Measurements from ENCODE around the gene SCUBE1. TPM values are rescaled to one million over a fixed set of nuclear protein-coding genes. Genes with fewer than 3 reads are reported as not detected.
A peak's percentile ranks its signal among the peaks of the same experiment; 100 is the strongest.

SCUBE1 gene
- 51.2 TPM for polyA plus RNA-seq (2013, experiment 1 of 2)
- polyA plus RNA-seq (2013, experiment 2 of 2), result 50.9 TPM

- H3K27me3 ChIP-seq (ENCODE audit: control insufficient read depth in 3 of 3, insufficient read depth in 3 of 3, low read depth in 1 of 3, low read length in 3 of 3), result peaks cover 0 to 61% (median 0%) of the 10 kb centered on the region in 3 experiments
Observed at GRCh38 chr22:43343262-43343669, at the start of gene SCUBE1. TSS of gene SCUBE1 (minus strand) at chr22:43343372. CDS start at chr22:43343261, 111 bp downstream.

GRCh38 chr22:43392385-43392989 lies 49.3 kb upstream of the SCUBE1 start:
- WGBS, 2 donors (ENCODE audit: extremely low coverage in 2 of 2, insufficient read length in 2 of 2, insufficient replicate concordance in 1 of 2), result no CpG with 5 or more reads among the region's 9 CpGs

More at GRCh38 chr22:43343262-43343669, at the start of gene SCUBE1:
- Histone ChIP-seq H3K4me1 (ENCODE audit: control insufficient read depth in 2 of 2, insufficient read depth in 1 of 2, low read depth in 1 of 2, low read length in 2 of 2) (peaks cover 0 to 32% of the 10 kb centered on the region in 2 donors), H4K91ac (ENCODE audit: low read depth, low read length, poor library complexity) (peak within 1 kb of the TSS; percentile 56), H2BK5ac (ENCODE audit: low read length) (peak within 1 kb of the TSS; percentile 72), H2BK120ac (ENCODE audit: low read depth, low read length) (peak within 1 kb of the TSS; percentile 78), H3K4ac (ENCODE audit: low read length) (no peak within 1 kb of the TSS), H2BK15ac (ENCODE audit: low read length) (peak within 1 kb of the TSS; percentile 0), H3K18ac (ENCODE audit: low read length) (peak within 1 kb of the TSS; percentile 89), H4K8ac (ENCODE audit: low read depth, low read length) (no peak within 1 kb of the TSS), H3K36me3 (replicated peaks in 1 of 2; ENCODE audit: control insufficient read depth in 2 of 2, insufficient read depth in 2 of 2, low read length in 2 of 2) (peaks cover 0 to 8% of the 10 kb centered on the region in 2 donors), H2BK12ac (ENCODE audit: low read length) (peak within 1 kb of the TSS; percentile 47), H3K14ac (ENCODE audit: low read length) (peak within 1 kb of the TSS; percentile 39), H3K9me3 (replicated peaks in 1 of 2; ENCODE audit: control insufficient read depth in 2 of 2, insufficient read depth in 1 of 2, low read depth in 1 of 2, low read length in 2 of 2) (peaks cover 0 to 1% of the 10 kb centered on the region in 2 donors), H3K9ac (ENCODE audit: low read depth, low read length, poor library complexity) (peak within 1 kb of the TSS; percentile 92), H3K4me2 (ENCODE audit: insufficient read depth, low read length, poor library complexity, severe bottlenecking) (peak within 1 kb of the TSS; percentile 74), H3K4me3 (ENCODE audit: low read length in 2 of 2) (peak within 1 kb of the TSS in 1 of 2 donors; percentile 84), H2AK5ac (ENCODE audit: low read depth, low read length) (peak within 1 kb of the TSS; percentile 38), H2AFZ (ENCODE audit: low read length) (peak within 1 kb of the TSS; percentile 70), H3K27ac (replicated peaks; ENCODE audit: low read length) (peak within 1 kb of the TSS; percentile 23), H3K23ac (ENCODE audit: low read depth, low read length, poor library complexity) (peak within 1 kb of the TSS; percentile 10), H3K79me1 (ENCODE audit: low read depth, low read length) (peaks cover 14% of the 10 kb centered on the region)
- no CpG with 5 or more reads among the region's 56 CpGs for WGBS, 2 donors (ENCODE audit: extremely low coverage in 2 of 2, insufficient read length in 2 of 2, insufficient replicate concordance in 1 of 2)
- peak; percentile 87 for DNase-seq (ENCODE audit: low spot score)

GRCh38 chr22:43391306-43391705 lies 48.1 kb upstream of the SCUBE1 start:
- Histone ChIP-seq H3K36me3 (replicated peaks in 1 of 2; ENCODE audit: control insufficient read depth in 2 of 2, insufficient read depth in 2 of 2, low read length in 2 of 2) (no peaks in the 10 kb centered on the region), H3K4me2 (ENCODE audit: insufficient read depth, low read length, poor library complexity, severe bottlenecking) (no peak overlapping the region), H3K18ac (ENCODE audit: low read length) (peak overlapping the region; percentile 4), H2BK5ac (ENCODE audit: low read length) (no peak overlapping the region), H2BK12ac (ENCODE audit: low read length) (no peak overlapping the region), H2AFZ (ENCODE audit: low read length) (no peak overlapping the region), H3K4me3 (ENCODE audit: low read length in 2 of 2) (no peak overlapping the region), H4K91ac (ENCODE audit: low read depth, low read length, poor library complexity) (no peak overlapping the region), H3K9me3 (replicated peaks in 1 of 2; ENCODE audit: control insufficient read depth in 2 of 2, insufficient read depth in 1 of 2, low read depth in 1 of 2, low read length in 2 of 2) (peaks cover 0 to 2% of the 10 kb centered on the region in 2 donors), H3K23ac (ENCODE audit: low read depth, low read length, poor library complexity) (no peak overlapping the region), H3K4ac (ENCODE audit: low read length) (no peak overlapping the region), H3K27me3 (ENCODE audit: control insufficient read depth in 3 of 3, insufficient read depth in 3 of 3, low read depth in 1 of 3, low read length in 3 of 3) (peaks cover 0 to 20% (median 10%) of the 10 kb centered on the region in 3 experiments), H3K27ac (replicated peaks; ENCODE audit: low read length) (no peak overlapping the region), H3K14ac (ENCODE audit: low read length) (no peak overlapping the region), H3K79me1 (ENCODE audit: low read depth, low read length) (no peaks in the 10 kb centered on the region), H4K8ac (ENCODE audit: low read depth, low read length) (no peak overlapping the region), H2BK120ac (ENCODE audit: low read depth, low read length) (no peak overlapping the region), H3K9ac (ENCODE audit: low read depth, low read length, poor library complexity) (no peak overlapping the region), H2AK5ac (ENCODE audit: low read depth, low read length) (no peak overlapping the region), H3K4me1 (ENCODE audit: control insufficient read depth in 2 of 2, insufficient read depth in 1 of 2, low read depth in 1 of 2, low read length in 2 of 2) (peaks cover 0 to 19% of the 10 kb centered on the region in 2 donors), H2BK15ac (ENCODE audit: low read length) (no peak overlapping the region)
- DNase-seq (ENCODE audit: low spot score), result no peak
- WGBS, 2 donors (ENCODE audit: extremely low coverage in 2 of 2, insufficient read length in 2 of 2, insufficient replicate concordance in 1 of 2), result no CpG with 5 or more reads among the region's 3 CpGs

More at GRCh38 chr22:43392385-43392989, 49.3 kb upstream of the SCUBE1 start:
- H3K27ac ChIP-seq (replicated peaks; ENCODE audit: low read length), result peak overlapping the region; percentile 47
- H3K4me1 ChIP-seq (ENCODE audit: control insufficient read depth in 2 of 2, insufficient read depth in 1 of 2, low read depth in 1 of 2, low read length in 2 of 2), result peaks cover 0 to 19% of the 10 kb centered on the region in 2 donors
- H3K14ac ChIP-seq (ENCODE audit: low read length), result no peak overlapping the region
- no peak overlapping the region for H3K23ac ChIP-seq (ENCODE audit: low read depth, low read length, poor library complexity)
- DNase-seq (ENCODE audit: low spot score), result no peak
- H2BK5ac ChIP-seq (ENCODE audit: low read length), result peak overlapping the region; percentile 97
- H3K9ac ChIP-seq (ENCODE audit: low read depth, low read length, poor library complexity), result no peak overlapping the region
- no peak overlapping the region for H2AFZ ChIP-seq (ENCODE audit: low read length)
- peak overlapping the region; percentile 97 for H2AK5ac ChIP-seq (ENCODE audit: low read depth, low read length)
- H3K18ac ChIP-seq (ENCODE audit: low read length), result peak overlapping the region; percentile 92
- H2BK15ac ChIP-seq (ENCODE audit: low read length), result peak overlapping the region; percentile 95
- peak overlapping the region; percentile 93 for H2BK120ac ChIP-seq (ENCODE audit: low read depth, low read length)
- no peak overlapping the region for H4K8ac ChIP-seq (ENCODE audit: low read depth, low read length)
- H3K9me3 ChIP-seq (replicated peaks in 1 of 2; ENCODE audit: control insufficient read depth in 2 of 2, insufficient read depth in 1 of 2, low read depth in 1 of 2, low read length in 2 of 2), result peaks cover 0 to 2% of the 10 kb centered on the region in 2 donors
- peak overlapping the region; percentile 27 for H4K91ac ChIP-seq (ENCODE audit: low read depth, low read length, poor library complexity)
- H3K4ac ChIP-seq (ENCODE audit: low read length), result peak overlapping the region; percentile 39
- H3K79me1 ChIP-seq (ENCODE audit: low read depth, low read length), result no peaks in the 10 kb centered on the region
- peaks cover 0 to 15% (median 7%) of the 10 kb centered on the region in 3 experiments for H3K27me3 ChIP-seq (ENCODE audit: control insufficient read depth in 3 of 3, insufficient read depth in 3 of 3, low read depth in 1 of 3, low read length in 3 of 3)
- H3K36me3 ChIP-seq (replicated peaks in 1 of 2; ENCODE audit: control insufficient read depth in 2 of 2, insufficient read depth in 2 of 2, low read length in 2 of 2), result no peaks in the 10 kb centered on the region
- no peak overlapping the region for H3K4me2 ChIP-seq (ENCODE audit: insufficient read depth, low read length, poor library complexity, severe bottlenecking)
- no peak overlapping the region for H3K4me3 ChIP-seq (ENCODE audit: low read length in 2 of 2)
- H2BK12ac ChIP-seq (ENCODE audit: low read length), result peak overlapping the region; percentile 87

- Histone ChIP-seq H4K8ac (ENCODE audit: low read depth, low read length) (no peak overlapping the region), H3K27ac (replicated peaks; ENCODE audit: low read length) (no peak overlapping the region)
Observed at GRCh38 chr22:43390872-43391271, 47.7 kb upstream of the SCUBE1 start.

More at GRCh38 chr22:43390872-43391271, 47.7 kb upstream of the SCUBE1 start:
- H3K4me1 ChIP-seq (ENCODE audit: control insufficient read depth in 2 of 2, insufficient read depth in 1 of 2, low read depth in 1 of 2, low read length in 2 of 2), result peaks cover 0 to 20% of the 10 kb centered on the region in 2 donors
- H3K79me1 ChIP-seq (ENCODE audit: low read depth, low read length), result no peaks in the 10 kb centered on the region
- H3K18ac ChIP-seq (ENCODE audit: low read length), result peak overlapping the region; percentile 4
- no peak overlapping the region for H2BK5ac ChIP-seq (ENCODE audit: low read length)
- H2BK15ac ChIP-seq (ENCODE audit: low read length), result peak overlapping the region; percentile 51
- no peak overlapping the region for H3K4ac ChIP-seq (ENCODE audit: low read length)
- peak overlapping the region; percentile 12 for H3K14ac ChIP-seq (ENCODE audit: low read length)
- peaks cover 0 to 2% of the 10 kb centered on the region in 2 donors for H3K9me3 ChIP-seq (replicated peaks in 1 of 2; ENCODE audit: control insufficient read depth in 2 of 2, insufficient read depth in 1 of 2, low read depth in 1 of 2, low read length in 2 of 2)
- H2BK12ac ChIP-seq (ENCODE audit: low read length), result no peak overlapping the region
- DNase-seq (ENCODE audit: low spot score), result no peak
- H3K9ac ChIP-seq (ENCODE audit: low read depth, low read length, poor library complexity), result no peak overlapping the region
- no peak overlapping the region for H2BK120ac ChIP-seq (ENCODE audit: low read depth, low read length)
- H2AK5ac ChIP-seq (ENCODE audit: low read depth, low read length), result no peak overlapping the region
- WGBS, 2 donors (ENCODE audit: extremely low coverage in 2 of 2, insufficient read length in 2 of 2, insufficient replicate concordance in 1 of 2), result no CpG with 5 or more reads among the region's 4 CpGs
- no peak overlapping the region for H3K4me2 ChIP-seq (ENCODE audit: insufficient read depth, low read length, poor library complexity, severe bottlenecking)
- H3K4me3 ChIP-seq (ENCODE audit: low read length in 2 of 2), result no peak overlapping the region
- H4K91ac ChIP-seq (ENCODE audit: low read depth, low read length, poor library complexity), result no peak overlapping the region
- no peak overlapping the region for H2AFZ ChIP-seq (ENCODE audit: low read length)
- no peak overlapping the region for H3K23ac ChIP-seq (ENCODE audit: low read depth, low read length, poor library complexity)
- H3K27me3 ChIP-seq (ENCODE audit: control insufficient read depth in 3 of 3, insufficient read depth in 3 of 3, low read depth in 1 of 3, low read length in 3 of 3), result peaks cover 0 to 21% (median 10%) of the 10 kb centered on the region in 3 experiments
- no peaks in the 10 kb centered on the region for H3K36me3 ChIP-seq (replicated peaks in 1 of 2; ENCODE audit: control insufficient read depth in 2 of 2, insufficient read depth in 2 of 2, low read length in 2 of 2)

Data from neuronal stem cell (in vitro differentiated cells).